HG03097 (cell line): ENCODE results near the gene PTCH2.

Experiments
- ATAC-seq: cut with Tn5 transposase; IDR thresholded peaks from one replicate; pipeline ENCODE4 v1.9.1; 2021; ENCODE audit not compliant: unreplicated experiment, low FRiP score

The PTCH2 gene

DNA sequence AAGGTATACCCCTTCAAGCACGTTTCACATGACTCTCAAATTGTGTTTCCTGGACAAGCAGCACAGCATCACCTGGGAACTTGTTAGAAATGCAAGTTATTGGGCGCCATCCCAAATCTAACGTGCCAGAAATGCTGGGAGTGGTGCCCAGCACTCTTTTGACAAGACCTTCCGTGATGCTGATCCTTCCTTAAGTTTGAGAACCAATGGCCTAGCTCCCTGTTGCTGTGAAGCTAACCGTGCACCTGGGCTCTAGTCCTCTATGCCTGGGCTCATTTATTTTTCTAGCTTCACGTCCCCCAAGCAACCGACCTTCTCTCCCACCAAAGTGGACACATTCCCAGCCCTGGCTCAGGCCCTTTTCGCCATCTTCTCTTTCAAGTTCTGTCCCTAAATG lies 59.4 kb downstream of the PTCH2 start:
- no peak for ATAC-seq

GRCh38 chr1:44780583-44781121 lies 62.4 kb downstream of the PTCH2 start:
- no peak for ATAC-seq

DNA sequence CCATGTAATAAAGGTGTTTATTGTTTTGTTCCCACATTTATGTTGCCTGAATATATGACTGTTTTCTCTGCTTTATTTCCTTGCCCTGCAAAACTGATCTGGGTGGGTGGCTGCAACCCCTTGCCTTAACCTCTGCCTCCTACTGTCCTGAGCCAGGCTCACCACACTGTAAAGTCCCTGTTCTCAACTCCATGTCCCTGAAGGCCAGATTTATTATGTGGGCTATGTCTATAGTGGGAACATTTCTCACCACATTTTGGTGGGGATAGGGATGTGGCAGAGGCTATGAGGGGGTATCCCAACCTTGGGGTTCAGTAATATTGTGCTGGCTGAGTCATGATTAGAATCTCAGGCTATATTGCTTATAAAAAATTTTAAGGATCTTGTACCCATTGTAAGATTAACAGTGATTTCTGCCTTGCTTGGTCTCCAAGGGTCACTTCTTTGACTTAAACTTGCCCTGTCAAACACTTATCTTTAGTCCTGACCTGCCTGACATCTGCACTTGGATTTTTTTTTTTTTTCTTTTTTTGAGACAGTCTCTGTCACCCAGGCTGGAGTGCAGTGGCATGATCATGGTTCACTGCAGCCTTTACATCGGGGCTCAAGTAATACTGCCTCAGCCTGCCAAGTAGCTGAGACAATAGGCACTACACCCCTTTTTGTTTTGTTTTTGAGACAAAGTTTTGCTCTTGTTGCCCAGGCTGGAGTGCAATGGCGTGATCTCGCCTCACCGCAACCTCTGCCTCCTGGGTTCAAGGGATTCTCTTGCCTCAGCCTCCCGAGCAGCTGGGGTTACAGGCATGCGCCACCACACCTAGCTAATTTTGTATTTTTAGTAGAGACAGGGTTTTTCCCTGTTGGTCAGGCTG lies 64.1 kb downstream of the PTCH2 start:
- no peak for ATAC-seq

GRCh38 chr1:44777969-44778635 lies 65.0 kb downstream of the PTCH2 start:
- ATAC-seq = no peak

DNA sequence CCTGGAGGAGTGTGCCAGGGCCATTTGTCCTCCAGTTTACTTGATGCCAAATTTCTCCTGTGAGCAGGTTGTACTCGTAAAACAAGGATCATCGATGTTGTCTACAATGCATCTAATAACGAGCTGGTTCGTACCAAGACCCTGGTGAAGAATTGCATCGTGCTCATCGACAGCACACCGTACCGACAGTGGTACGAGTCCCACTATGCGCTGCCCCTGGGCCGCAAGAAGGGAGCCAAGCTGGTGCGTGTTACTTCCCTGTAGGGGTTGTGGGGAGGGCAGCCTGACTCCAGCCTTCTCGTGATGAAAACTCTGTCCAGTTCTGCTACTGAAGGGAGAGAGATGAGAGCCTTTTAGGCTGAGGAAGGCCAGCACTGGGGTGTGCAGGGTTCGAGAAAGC lies 65.5 kb downstream of the PTCH2 start:
- no peak for ATAC-seq

GRCh38 chr1:44776730-44777068 lies 66.4 kb downstream of the PTCH2 start:
- no peak for ATAC-seq

DNA sequence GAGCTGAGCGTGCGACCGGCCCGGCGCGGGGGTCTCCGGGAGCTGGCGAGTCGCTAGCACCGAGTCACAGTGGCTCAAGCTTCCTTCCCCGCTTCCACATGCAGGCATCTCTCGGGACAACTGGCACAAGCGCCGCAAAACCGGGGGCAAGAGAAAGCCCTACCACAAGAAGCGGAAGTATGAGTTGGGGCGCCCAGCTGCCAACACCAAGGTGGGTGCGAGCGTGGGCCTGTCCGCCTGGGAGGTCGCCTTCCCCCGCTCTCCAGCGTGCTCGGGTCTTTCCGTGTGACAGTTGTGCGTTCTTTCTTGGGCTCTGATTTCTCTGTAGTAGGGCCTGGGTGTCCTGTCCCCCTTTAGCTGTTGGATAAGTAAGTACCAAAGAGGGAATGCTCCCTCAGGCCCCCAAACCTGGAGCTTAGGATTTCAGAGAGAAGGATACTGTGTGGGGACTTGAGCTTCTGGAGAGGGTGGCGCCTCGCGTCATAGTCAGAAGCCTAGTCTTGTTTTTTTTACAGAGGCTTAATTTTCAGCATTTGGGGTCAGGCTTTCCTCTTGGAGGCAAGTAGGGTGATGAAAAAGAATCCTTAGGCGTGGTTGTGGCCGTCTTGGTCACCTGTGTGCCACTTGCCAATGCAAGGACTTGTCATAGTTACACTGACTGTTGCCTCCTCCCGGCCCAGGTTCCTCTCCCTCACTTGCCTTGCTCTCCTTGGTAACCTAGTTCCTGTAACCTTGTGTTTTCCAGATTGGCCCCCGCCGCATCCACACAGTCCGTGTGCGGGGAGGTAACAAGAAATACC lies 66.9 kb downstream of the PTCH2 start:
- ATAC-seq = peak; percentile 19

DNA sequence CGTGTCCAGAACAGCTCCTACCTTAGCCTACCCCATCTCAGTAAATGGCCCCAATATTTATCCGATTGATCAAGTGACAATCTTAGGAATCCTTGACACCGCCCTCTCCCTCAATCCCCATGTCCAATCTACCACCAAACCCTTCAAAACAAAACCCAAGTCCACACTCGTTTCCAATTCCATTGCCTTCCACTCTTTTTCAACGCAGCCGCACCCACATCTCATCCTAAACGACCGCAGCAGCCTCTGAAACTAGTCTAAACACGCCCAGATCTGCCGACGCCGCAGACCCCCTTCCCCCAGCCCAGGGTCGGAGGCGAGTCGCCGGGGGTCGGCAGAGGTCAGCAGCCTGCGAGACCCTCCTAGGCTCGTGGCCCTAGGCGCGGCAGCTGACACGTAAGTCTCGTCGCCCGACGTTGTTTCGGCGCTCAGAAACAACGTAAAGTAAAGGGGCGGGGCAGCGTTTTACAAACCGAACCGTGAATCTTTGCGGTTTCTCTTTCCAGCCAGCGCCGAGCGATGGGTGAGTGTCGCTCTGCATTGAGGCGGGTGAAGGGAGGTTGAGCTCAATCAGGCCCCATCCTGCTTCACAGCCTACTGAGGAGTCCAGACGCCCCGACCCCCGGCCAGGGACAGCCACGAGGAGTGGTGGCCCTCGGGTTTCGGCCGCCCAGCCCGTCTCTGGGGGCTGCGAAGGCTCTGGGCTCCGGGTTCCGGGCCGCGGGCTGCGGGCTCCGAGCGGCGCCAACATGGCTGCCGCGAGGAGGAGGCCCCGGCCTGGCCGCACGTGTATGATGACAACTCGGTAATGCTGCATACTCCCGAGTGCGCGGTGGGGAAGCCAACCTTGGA lies 67.7 kb downstream of the PTCH2 start, which contains the start of gene RPS8:
Gene RPS8, plus strand, starts transcription at position 463 of the 852 bp plus-strand sequence. Its CDS starts 57 bp downstream, at position 520.
- peak; percentile 58 for ATAC-seq
